IgD-negative memory B cell (primary cell): ENCODE data around the gene KCTD6. TPM values are rescaled to one million over a fixed set of nuclear protein-coding genes. Genes with fewer than 3 reads are reported as not detected.
A peak's percentile ranks its signal among the peaks of the same experiment; 100 is the strongest.

Experiments used
- H3K27ac Mint-ChIP-seq, 3 donors: one replicate each; pipeline ENCODE4 v1.8.0; 2020 to 2022; ENCODE audit warnings: mild to moderate bottlenecking in 3 of 3, mixed read lengths in 3 of 3, moderate library complexity in 1 of 3
- H3K27me3 Mint-ChIP-seq: one replicate; pipeline ENCODE4 v1.8.0; 2021; ENCODE audit warnings: mixed read lengths
- H3K36me3 Mint-ChIP-seq: one replicate; pipeline ENCODE4 v1.8.0; 2020; ENCODE audit warnings: mild to moderate bottlenecking, mixed read lengths
- H3K4me1 Mint-ChIP-seq, 3 donors: one replicate each; pipeline ENCODE4 v1.8.0; 2020 to 2022; ENCODE audit warnings: mixed read lengths in 3 of 3, mild to moderate bottlenecking in 1 of 3
- H3K4me3 Mint-ChIP-seq, 4 donors: one replicate each; pipeline ENCODE4 v1.8.0; 2020 to 2022; ENCODE audit warnings: mild to moderate bottlenecking in 4 of 4, mixed read lengths in 4 of 4, moderate library complexity in 3 of 4
- H3K9me3 Mint-ChIP-seq, 3 donors: one replicate each; pipeline ENCODE4 v1.8.0; 2020 to 2021; ENCODE audit warnings: mixed read lengths in 3 of 3, mild to moderate bottlenecking in 1 of 3
- polyA plus RNA-seq: library from polyadenylated mRNA; unstranded; fragments of 300-500 nt; fragmentation: Illumina TruSeq; gene quantifications from one replicate; pipeline ENCODE4 v1.2.3, GENCODE V29; 2021

The KCTD6 gene
- polyA plus RNA-seq, 1 donor from 2014 or later = 15.5 TPM

GRCh38 chr3:58474967-58475578 lies 16.8 kb upstream of the KCTD6 start:
- H3K27me3 Mint-ChIP-seq = no peaks in the 10 kb centered on the region
- H3K9me3 Mint-ChIP-seq = peaks cover 0 to 3% (median 0%) of the 10 kb centered on the region in 3 donors
- peak overlapping the region; percentile 3 to 79 (median 28) for H3K27ac Mint-ChIP-seq
- peak overlapping the region; percentile 1 to 91 (median 34) for H3K4me3 Mint-ChIP-seq
- peaks cover 19 to 24% (median 24%) of the 10 kb centered on the region in 3 donors for H3K4me1 Mint-ChIP-seq
- peaks cover 3% of the 10 kb centered on the region for H3K36me3 Mint-ChIP-seq

- Mint-ChIP-seq H3K27ac (no peak overlapping the region), H3K27me3 (no peaks in the 10 kb centered on the region), H3K4me1 (peaks cover 27 to 31% (median 30%) of the 10 kb centered on the region in 3 donors), H3K9me3 (peaks cover 0 to 3% (median 0%) of the 10 kb centered on the region in 3 donors), H3K4me3 (no peak overlapping the region), H3K36me3 (peaks cover 3% of the 10 kb centered on the region)
These were observed 13.1 kb upstream of the KCTD6 start for GRCh38 chr3:58478781-58479180.

- Mint-ChIP-seq H3K27me3 (no peaks in the 10 kb centered on the region), H3K4me3 (no peak overlapping the region), H3K27ac (no peak overlapping the region)
These were observed 11.6 kb upstream of the KCTD6 start for GRCh38 chr3:58480309-58480708.

GRCh38 chr3:58482917-58483636 lies 8.8 kb upstream of the KCTD6 start:
- peak overlapping the region; percentile 40 to 89 (median 80) for H3K27ac Mint-ChIP-seq
- H3K27me3 Mint-ChIP-seq = peaks cover 13% of the 10 kb centered on the region
- peaks cover 7% of the 10 kb centered on the region for H3K36me3 Mint-ChIP-seq
- H3K4me3 Mint-ChIP-seq = peak overlapping the region in 3 of 4 donors; percentile 5 to 83 (median 73)
- H3K4me1 Mint-ChIP-seq = peaks cover 12 to 15% (median 14%) of the 10 kb centered on the region in 3 donors
- H3K9me3 Mint-ChIP-seq = peaks cover 0 to 3% (median 0%) of the 10 kb centered on the region in 3 donors

More at GRCh38 chr3:58480309-58480708, 11.6 kb upstream of the KCTD6 start:
- Mint-ChIP-seq H3K9me3 (peaks cover 0 to 3% (median 0%) of the 10 kb centered on the region in 3 donors), H3K36me3 (peaks cover 5% of the 10 kb centered on the region), H3K4me1 (peaks cover 12 to 18% (median 16%) of the 10 kb centered on the region in 3 donors)

GRCh38 chr3:58484045-58484721 lies 7.7 kb upstream of the KCTD6 start:
- Mint-ChIP-seq H3K36me3 (peaks cover 12% of the 10 kb centered on the region), H3K9me3 (peaks cover 0 to 3% (median 0%) of the 10 kb centered on the region in 3 donors), H3K4me1 (peaks cover 11 to 13% (median 13%) of the 10 kb centered on the region in 3 donors), H3K27me3 (peaks cover 15% of the 10 kb centered on the region), H3K27ac (no peak overlapping the region), H3K4me3 (peak overlapping the region in 1 of 4 donors; percentile 17)

GRCh38 chr3:58484722-58485069 lies 7.2 kb upstream of the KCTD6 start:
- H3K36me3 Mint-ChIP-seq = peaks cover 12% of the 10 kb centered on the region
- no peak overlapping the region for H3K27ac Mint-ChIP-seq
- H3K4me3 Mint-ChIP-seq = peak overlapping the region in 1 of 4 donors; percentile 48
- H3K27me3 Mint-ChIP-seq = peaks cover 15% of the 10 kb centered on the region
- no peaks in the 10 kb centered on the region for H3K9me3 Mint-ChIP-seq
- peaks cover 11 to 13% (median 13%) of the 10 kb centered on the region in 3 donors for H3K4me1 Mint-ChIP-seq

- Mint-ChIP-seq H3K4me3 (no peak overlapping the region), H3K27ac (no peak overlapping the region), H3K4me1 (peaks cover 11 to 17% (median 15%) of the 10 kb centered on the region in 3 donors), H3K36me3 (peaks cover 11% of the 10 kb centered on the region), H3K27me3 (peaks cover 15% of the 10 kb centered on the region), H3K9me3 (no peaks in the 10 kb centered on the region)
These were observed 6.0 kb upstream of the KCTD6 start for GRCh38 chr3:58485801-58486435.

- peak overlapping the region in 1 of 3 donors; percentile 25 for H3K27ac Mint-ChIP-seq
- peaks cover 11% of the 10 kb centered on the region for H3K36me3 Mint-ChIP-seq
- H3K4me1 Mint-ChIP-seq = peaks cover 12 to 19% (median 17%) of the 10 kb centered on the region in 3 donors
- H3K27me3 Mint-ChIP-seq = peaks cover 15% of the 10 kb centered on the region
- H3K4me3 Mint-ChIP-seq = peak overlapping the region in 2 of 4 donors; percentile 25 to 37
- no peaks in the 10 kb centered on the region for H3K9me3 Mint-ChIP-seq
These were observed 4.6 kb upstream of the KCTD6 start for GRCh38 chr3:58487140-58487886.

- peaks cover 15 to 24% (median 24%) of the 10 kb centered on the region in 3 donors for H3K4me1 Mint-ChIP-seq
- H3K9me3 Mint-ChIP-seq = no peaks in the 10 kb centered on the region
- peak overlapping the region in 1 of 4 donors; percentile 71 for H3K4me3 Mint-ChIP-seq
- peaks cover 15% of the 10 kb centered on the region for H3K27me3 Mint-ChIP-seq
- peak overlapping the region in 1 of 3 donors; percentile 4 for H3K27ac Mint-ChIP-seq
- peaks cover 9% of the 10 kb centered on the region for H3K36me3 Mint-ChIP-seq
These were observed 2.9 kb upstream of the KCTD6 start for GRCh38 chr3:58488967-58489366.

- Mint-ChIP-seq H3K4me3 (peak overlapping the region; percentile 71 to 90 (median 84)), H3K27ac (peak overlapping the region; percentile 17 to 85 (median 73)), H3K27me3 (peaks cover 13% of the 10 kb centered on the region), H3K4me1 (peaks cover 21 to 35% (median 30%) of the 10 kb centered on the region in 3 donors), H3K9me3 (no peaks in the 10 kb centered on the region), H3K36me3 (peaks cover 8% of the 10 kb centered on the region)
These were observed 915 bp upstream of the KCTD6 start for GRCh38 chr3:58490860-58491501.

GRCh38 chr3:58492494-58492905 lies 604 bp downstream of the KCTD6 start:
- peaks cover 6% of the 10 kb centered on the region for H3K36me3 Mint-ChIP-seq
- H3K9me3 Mint-ChIP-seq = no peaks in the 10 kb centered on the region
- peaks cover 2% of the 10 kb centered on the region for H3K27me3 Mint-ChIP-seq
- peak overlapping the region; percentile 79 to 81 (median 80) for H3K27ac Mint-ChIP-seq
- H3K4me3 Mint-ChIP-seq = peak overlapping the region; percentile 87 to 95 (median 93)
- H3K4me1 Mint-ChIP-seq = peaks cover 35 to 48% (median 36%) of the 10 kb centered on the region in 3 donors

GRCh38 chr3:58494107-58494506 lies 2.2 kb downstream of the KCTD6 start:
- peaks cover 40 to 50% (median 40%) of the 10 kb centered on the region in 3 donors for H3K4me1 Mint-ChIP-seq
- H3K27me3 Mint-ChIP-seq = no peaks in the 10 kb centered on the region
- H3K36me3 Mint-ChIP-seq = peaks cover 1% of the 10 kb centered on the region
- no peaks in the 10 kb centered on the region for H3K9me3 Mint-ChIP-seq
- H3K4me3 Mint-ChIP-seq = peak overlapping the region in 2 of 4 donors; percentile 67 to 94
- H3K27ac Mint-ChIP-seq = no peak overlapping the region

- Mint-ChIP-seq H3K27ac (peak overlapping the region in 1 of 3 donors; percentile 25), H3K27me3 (no peaks in the 10 kb centered on the region), H3K4me1 (peaks cover 39 to 48% (median 40%) of the 10 kb centered on the region in 3 donors), H3K36me3 (peaks cover 2% of the 10 kb centered on the region), H3K4me3 (peak overlapping the region in 1 of 4 donors; percentile 23), H3K9me3 (no peaks in the 10 kb centered on the region)
These were observed 3.2 kb downstream of the KCTD6 start for GRCh38 chr3:58495101-58495500.
